HAP-1 (cell line): ENCODE results near the gene PPFIBP2.

Experiments used
- DNase-seq, 2 experiments: peaks; one replicate each; pipeline ENCODE4 v3.0.0-alpha.2; 2016 to 2020; ENCODE audit warnings: low spot score in 2 of 2
- H3K27me3 ChIP-seq: fragments of 250-450 bp; sonication (Bioruptor Pico); 2 replicates; pipeline ENCODE4 v1.5.1; 2020; ENCODE audit warnings: low read depth, mild to moderate bottlenecking, moderate library complexity
- H3K36me3 ChIP-seq: fragments of 250-450 bp; sonication (Bioruptor Pico); replicated peaks from 2 replicates; pipeline ENCODE4 v1.5.1; 2020; ENCODE audit warnings: mild to moderate bottlenecking
- H3K4me1 ChIP-seq: fragments of 250-450 bp; sonication (Bioruptor Pico); 2 replicates; pipeline ENCODE4 v1.5.1; 2020; ENCODE audit warnings: mild to moderate bottlenecking
- H3K4me3 ChIP-seq: fragments of 250-450 bp; sonication (Bioruptor Pico); 2 replicates; pipeline ENCODE4 v1.5.1; 2020; ENCODE audit warnings: mild to moderate bottlenecking, moderate library complexity
- H3K9me3 ChIP-seq: fragments of 250-450 bp; sonication (Bioruptor Pico); 2 replicates; pipeline ENCODE4 v1.5.1; 2020; ENCODE audit warnings: mild to moderate bottlenecking, moderate library complexity
- in situ Hi-C: fragments of 300-500 bp; cut with MboI; formaldehyde crosslinking; loops from 3 replicates; pipeline ENCODE4 v1.14.3; 2020; ENCODE audit warnings: low sequenced_read_pairs, inconsistent platforms, mixed read lengths

PPFIBP2 gene

DNA sequence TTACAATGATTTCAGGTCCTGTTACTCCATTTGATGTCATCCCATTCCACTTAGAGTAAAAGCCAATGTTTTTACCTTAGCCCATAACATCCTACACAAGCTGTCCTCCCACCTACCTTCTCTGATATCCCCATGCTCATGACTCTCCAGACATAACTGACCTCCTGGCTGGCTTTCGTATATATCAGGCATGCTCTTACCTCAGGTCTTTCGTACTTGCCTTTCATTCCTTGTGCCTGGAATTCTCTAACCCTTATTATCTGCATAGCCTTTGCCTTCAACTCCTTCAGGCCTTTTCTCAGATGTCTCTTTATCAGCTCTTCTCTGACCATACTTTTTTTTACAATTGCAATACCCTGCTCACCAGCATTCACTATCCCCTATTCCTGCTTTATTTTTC lies 169.8 kb downstream of the PPFIBP2 start:
- H3K9me3 ChIP-seq = no peaks in the 10 kb centered on the region
- H3K27me3 ChIP-seq = peaks cover 18% of the 10 kb centered on the region
- in situ Hi-C loops = no loop called here
- no peak overlapping the region for H3K4me3 ChIP-seq
- H3K36me3 ChIP-seq = no peaks in the 10 kb centered on the region
- DNase-seq = no peak
- H3K4me1 ChIP-seq = peaks cover 9% of the 10 kb centered on the region

GRCh38 chr11:7686761-7687160 lies 173.0 kb downstream of the PPFIBP2 start:
- H3K4me1 ChIP-seq = peaks cover 9% of the 10 kb centered on the region
- no peak for DNase-seq
- no peaks in the 10 kb centered on the region for H3K36me3 ChIP-seq
- peaks cover 18% of the 10 kb centered on the region for H3K27me3 ChIP-seq
- in situ Hi-C loops = no loop called here
- H3K4me3 ChIP-seq = no peak overlapping the region
- H3K9me3 ChIP-seq = no peaks in the 10 kb centered on the region

DNA sequence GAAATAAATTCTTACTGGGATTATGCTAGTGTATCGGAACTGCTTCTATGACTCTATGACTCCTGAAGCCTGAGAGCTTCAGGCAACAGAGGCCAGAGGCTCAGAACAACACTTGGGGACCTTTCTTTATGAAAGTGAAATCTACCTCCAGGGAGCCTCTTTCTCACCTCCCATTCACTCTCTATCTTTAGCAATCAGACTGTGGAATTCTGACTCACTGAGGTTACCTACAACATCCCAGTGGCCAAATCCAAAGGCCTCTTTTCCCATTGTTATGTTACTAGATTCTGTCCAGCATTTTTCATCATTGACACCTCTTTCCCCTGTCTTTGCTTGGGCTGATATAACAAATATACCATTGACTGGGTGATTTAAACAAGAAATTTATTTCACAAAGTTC lies 173.6 kb downstream of the PPFIBP2 start:
- in situ Hi-C loops = no loop called here
- Histone ChIP-seq H3K27me3 (peaks cover 18% of the 10 kb centered on the region), H3K9me3 (no peaks in the 10 kb centered on the region), H3K4me3 (no peak overlapping the region), H3K36me3 (no peaks in the 10 kb centered on the region), H3K4me1 (peaks cover 9% of the 10 kb centered on the region)
- no peak for DNase-seq

- Histone ChIP-seq H3K4me3 (no peak overlapping the region), H3K4me1 (peaks cover 9% of the 10 kb centered on the region), H3K27me3 (peaks cover 10% of the 10 kb centered on the region), H3K36me3 (no peaks in the 10 kb centered on the region), H3K9me3 (no peaks in the 10 kb centered on the region)
- DNase-seq = peak; percentile 44 to 50
- in situ Hi-C loops = no loop called here
Measured at GRCh38 chr11:7688238-7688826, 174.5 kb downstream of the PPFIBP2 start.

- H3K36me3 ChIP-seq = no peaks in the 10 kb centered on the region
- peaks cover 9% of the 10 kb centered on the region for H3K4me1 ChIP-seq
- peaks cover 7% of the 10 kb centered on the region for H3K27me3 ChIP-seq
- in situ Hi-C loops = no loop called here
- H3K9me3 ChIP-seq = peaks cover 2% of the 10 kb centered on the region
- no peak for DNase-seq
- H3K4me3 ChIP-seq = no peak overlapping the region
Measured at GRCh38 chr11:7689239-7689638, 175.4 kb downstream of the PPFIBP2 start.

DNA sequence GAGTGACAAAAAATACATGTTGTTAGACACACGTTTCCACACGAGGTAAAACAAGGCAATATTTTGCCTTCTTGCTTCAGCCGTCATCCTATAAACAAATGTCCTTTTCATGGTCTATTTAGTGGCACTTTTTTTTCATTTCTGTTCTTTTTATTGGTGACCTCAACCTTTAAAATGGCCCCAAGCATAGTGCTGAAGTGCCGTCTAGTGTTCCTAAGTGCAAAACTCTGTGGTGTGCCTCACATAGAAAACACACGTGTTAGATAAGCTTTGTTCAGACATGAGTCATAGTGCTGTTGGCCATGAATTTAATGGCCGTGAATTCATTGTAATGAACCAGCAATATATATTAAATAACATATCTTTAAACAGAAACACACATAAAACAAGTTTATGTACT lies 176.8 kb downstream of the PPFIBP2 start:
- Histone ChIP-seq H3K36me3 (no peaks in the 10 kb centered on the region), H3K4me3 (no peak overlapping the region), H3K4me1 (peaks cover 12% of the 10 kb centered on the region), H3K9me3 (peaks cover 4% of the 10 kb centered on the region), H3K27me3 (peaks cover 2% of the 10 kb centered on the region; the same call in 1 of the 2 replicates)
- DNase-seq = no peak
- in situ Hi-C loops = loop anchor here (10.0 kb wide), 1 partner anchor 596 kb away; no protein-coding TSS in a partner anchor

- in situ Hi-C loops = loop anchor here (10.0 kb wide), 1 partner anchor 597 kb away; no protein-coding TSS in a partner anchor
- H3K27me3 ChIP-seq = peaks cover 2% of the 10 kb centered on the region; the same call in 1 of the 2 replicates
- no peak overlapping the region for H3K4me3 ChIP-seq
- H3K36me3 ChIP-seq = no peaks in the 10 kb centered on the region
- no peak for DNase-seq
- peaks cover 12% of the 10 kb centered on the region for H3K4me1 ChIP-seq
- H3K9me3 ChIP-seq = peaks cover 4% of the 10 kb centered on the region
Measured at GRCh38 chr11:7691759-7692350, 178.1 kb downstream of the PPFIBP2 start.

DNA sequence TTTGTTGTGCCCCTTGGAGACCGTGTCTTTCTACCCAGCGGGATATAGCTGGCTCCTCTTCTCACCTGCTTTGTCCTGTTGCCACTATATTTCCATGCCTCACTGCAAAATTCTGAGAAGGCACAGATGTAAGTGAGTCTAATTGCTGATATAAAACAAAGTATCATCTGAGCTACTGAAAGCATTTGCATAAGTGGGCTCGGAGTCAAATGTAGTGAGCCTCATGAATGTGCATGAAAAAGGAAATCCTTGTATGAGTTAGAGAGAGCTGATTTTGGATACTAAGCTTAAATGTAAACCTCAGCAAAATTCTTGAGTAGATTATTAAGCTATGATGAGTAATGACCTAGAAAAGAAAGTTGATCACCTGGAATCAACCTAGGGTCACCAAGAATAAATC lies 178.6 kb downstream of the PPFIBP2 start:
- in situ Hi-C loops = loop anchor here (10.0 kb wide), 1 partner anchor 598 kb away; no protein-coding TSS in a partner anchor
- Histone ChIP-seq H3K27me3 (peaks cover 2% of the 10 kb centered on the region; the same call in 1 of the 2 replicates), H3K9me3 (peaks cover 4% of the 10 kb centered on the region), H3K4me1 (peaks cover 10% of the 10 kb centered on the region), H3K36me3 (no peaks in the 10 kb centered on the region), H3K4me3 (no peak overlapping the region)
- no peak for DNase-seq

GRCh38 chr11:7694235-7694634 lies 180.4 kb downstream of the PPFIBP2 start:
- in situ Hi-C loops = loop anchor here (10.0 kb wide), 1 partner anchor 599 kb away; no protein-coding TSS in a partner anchor
- Histone ChIP-seq H3K4me1 (peaks cover 3% of the 10 kb centered on the region; the same call in 1 of the 2 replicates), H3K4me3 (no peak overlapping the region), H3K36me3 (no peaks in the 10 kb centered on the region), H3K9me3 (peaks cover 4% of the 10 kb centered on the region), H3K27me3 (peaks cover 2% of the 10 kb centered on the region; the same call in 1 of the 2 replicates)
- no peak for DNase-seq

DNA sequence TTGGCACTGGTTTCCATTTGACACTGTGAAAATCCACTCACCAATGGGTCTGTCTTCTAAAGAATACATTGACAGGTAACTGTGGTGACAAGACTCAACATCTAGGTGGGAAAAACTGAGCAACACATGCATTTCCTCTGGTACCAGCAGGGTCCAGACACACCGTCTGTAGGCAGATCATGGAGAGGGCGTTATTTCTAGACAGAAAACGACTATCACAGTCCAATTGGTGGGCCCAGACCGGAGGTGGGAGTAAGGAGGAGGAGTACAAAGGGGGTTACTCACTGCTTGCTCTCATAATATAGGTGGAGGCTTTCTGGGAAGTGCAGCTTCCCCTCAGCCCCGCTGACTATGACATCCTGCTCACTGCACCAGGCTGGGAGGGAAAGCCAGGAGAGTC lies 182.6 kb downstream of the PPFIBP2 start:
- in situ Hi-C loops = loop anchor here (10.0 kb wide), 1 partner anchor 602 kb away; no protein-coding TSS in a partner anchor
- peaks cover 4% of the 10 kb centered on the region for H3K9me3 ChIP-seq
- DNase-seq = no peak
- H3K4me1 ChIP-seq = peaks cover 3% of the 10 kb centered on the region; the same call in 1 of the 2 replicates
- H3K4me3 ChIP-seq = no peak overlapping the region
- no peaks in the 10 kb centered on the region for H3K36me3 ChIP-seq
- peaks cover 2% of the 10 kb centered on the region; the same call in 1 of the 2 replicates for H3K27me3 ChIP-seq
